Kidney epithelial cell (primary cell): Measurements from ENCODE around the gene PROK1. TPM values are rescaled to one million over a fixed set of nuclear protein-coding genes. Genes with fewer than 3 reads are reported as not detected.

Experiments
- DNase-seq: peaks from one replicate; pipeline ENCODE4 v3.0.0-alpha.2; 2010; ENCODE audit warnings: low read depth
- H3K27me3 ChIP-seq: 2 replicates; pipeline ENCODE4 v1.6.0; 2011; ENCODE audit warnings: low read length; ENCODE audit not compliant: control insufficient read depth, insufficient read depth
- H3K36me3 ChIP-seq: 2 replicates; pipeline ENCODE4 v1.5.1; 2011; ENCODE audit warnings: low read length; ENCODE audit not compliant: control insufficient read depth, insufficient read depth
- H3K4me3 ChIP-seq: 2 replicates; pipeline ENCODE4 v1.5.1; 2011; ENCODE audit warnings: low read depth, mild to moderate bottlenecking, control low read depth, low read length
- CTCF ChIP-seq: IDR thresholded peaks from 2 replicates; pipeline ENCODE4 v1.5.1; 2011; ENCODE audit warnings: mild to moderate bottlenecking, moderate library complexity, low read length, control low read depth, inconsistent platforms; ENCODE audit not compliant: insufficient read depth, poor library complexity, severe bottlenecking
- total RNA-seq: library from RNA; depleted of rRNA; stranded (reverse); fragments of >200 nt; gene quantifications from 2 replicates; pipeline ENCODE4 v1.2.3, GENCODE V29; 2015

PROK1 gene
- total RNA-seq, 1 donor from 2014 or later, result not detected

GRCh38 chr1:110474444-110474843 is 23.5 kb downstream of the PROK1 start:
- TF ChIP-seq CTCF, result no peak

GRCh38 chr1:110475362-110476027 is 24.5 kb downstream of the PROK1 start:
- no peak for TF ChIP-seq CTCF
- Histone ChIP-seq H3K27me3 (no peaks in the 10 kb centered on the region), H3K4me3 (no peak overlapping the region), H3K36me3 (no peaks in the 10 kb centered on the region)
- DNase-seq, result no peak

More at GRCh38 chr1:110474444-110474843, 23.5 kb downstream of the PROK1 start:
- no peak for DNase-seq
- Histone ChIP-seq H3K27me3 (no peaks in the 10 kb centered on the region), H3K36me3 (no peaks in the 10 kb centered on the region), H3K4me3 (no peak overlapping the region)

GRCh38 chr1:110476028-110476765 is 25.2 kb downstream of the PROK1 start:
- Histone ChIP-seq H3K27me3 (no peaks in the 10 kb centered on the region), H3K4me3 (no peak overlapping the region), H3K36me3 (no peaks in the 10 kb centered on the region)
- no peak for TF ChIP-seq CTCF
- no peak for DNase-seq

- no peak for TF ChIP-seq CTCF
- peak; percentile 48 for DNase-seq
Measured at GRCh38 chr1:110477041-110477440, 26.1 kb downstream of the PROK1 start.

GRCh38 chr1:110477445-110477957 is 26.6 kb downstream of the PROK1 start:
- no peak for DNase-seq

More at GRCh38 chr1:110477041-110477440, 26.1 kb downstream of the PROK1 start:
- H3K4me3 ChIP-seq, result no peak overlapping the region
- H3K27me3 ChIP-seq, result peaks cover 2% of the 10 kb centered on the region
- no peaks in the 10 kb centered on the region for H3K36me3 ChIP-seq

More at GRCh38 chr1:110477445-110477957, 26.6 kb downstream of the PROK1 start:
- Histone ChIP-seq H3K36me3 (no peaks in the 10 kb centered on the region), H3K27me3 (peaks cover 2% of the 10 kb centered on the region), H3K4me3 (no peak overlapping the region)
- peak; percentile 16 for TF ChIP-seq CTCF
